Measurements from ENCODE around the gene ASTN1. TPM values are rescaled to one million over a fixed set of nuclear protein-coding genes. Genes with fewer than 3 reads are reported as not detected.

The ASTN1 gene
- total and polyA plus RNA-seq, 2 of the 4 experiments (the other 2 are of a cell fraction) = under 0.01 to 0.07 TPM

- Histone ChIP-seq H4K20me1 (ENCODE audit: insufficient read depth, low read length) (no peaks in the 10 kb centered on the region), H2BK15ac (ENCODE audit: low read depth, low read length) (no peak overlapping the region), H3K9ac (ENCODE audit: low read depth, low read length) (no peak overlapping the region), H3K56ac (ENCODE audit: extremely low read depth, insufficient read depth, low read length) (no peak overlapping the region), H2AK5ac (ENCODE audit: low read depth, low read length) (no peak overlapping the region), H3K18ac (ENCODE audit: low read depth, low read length) (no peak overlapping the region), H2BK120ac (ENCODE audit: low read depth, low read length) (no peak overlapping the region), H3K79me1 (ENCODE audit: low read depth in 1 of 2, low read length in 2 of 2) (no peaks in the 10 kb centered on the region), H3K9me3 (ENCODE audit: control insufficient read depth, insufficient read depth, low read length) (no peaks in the 10 kb centered on the region), H3K36me3 (ENCODE audit: control insufficient read depth, insufficient read depth, low read length) (no peaks in the 10 kb centered on the region), H2BK5ac (ENCODE audit: low read depth, low read length, poor library complexity, severe bottlenecking) (no peak overlapping the region), H4K5ac (ENCODE audit: low read depth, low read length) (no peak overlapping the region), H3K9me1 (ENCODE audit: insufficient read depth, low read length) (no peaks in the 10 kb centered on the region), H3K23ac (ENCODE audit: low read depth, low read length) (no peak overlapping the region), H3K14ac (replicated peaks; ENCODE audit: low read depth, low read length) (no peak overlapping the region), H3K4me3 (ENCODE audit: insufficient read depth, low read depth, low read length) (no peak overlapping the region), H3K4ac (ENCODE audit: low read depth, low read length) (no peak overlapping the region), H4K91ac (ENCODE audit: insufficient read depth, low read depth, low read length) (no peak overlapping the region), H2AFZ (replicated peaks; ENCODE audit: low read length, poor library complexity) (no peak overlapping the region), H3K27ac (ENCODE audit: insufficient read depth, low read length) (no peak overlapping the region), H3K27me3 (ENCODE audit: control insufficient read depth, insufficient read depth, low read length) (no peaks in the 10 kb centered on the region), H2BK20ac (ENCODE audit: low read depth, low read length) (no peak overlapping the region), H4K8ac (ENCODE audit: low read depth in 2 of 2, low read length in 2 of 2) (no peak overlapping the region), H3K4me1 (ENCODE audit: control insufficient read depth, insufficient read depth, low read length) (no peaks in the 10 kb centered on the region), H3K4me2 (ENCODE audit: low read depth, low read length) (no peak overlapping the region), H2AK9ac (replicated peaks; ENCODE audit: low read depth, low read length, poor library complexity) (no peak overlapping the region)
- WGBS, 2 experiments (ENCODE audit: extremely low coverage in 2 of 2, insufficient read length in 1 of 2) = no CpG with 5 or more reads among the region's 4 CpGs
- in situ Hi-C loops (cut with MboI; ENCODE audit: low sequenced_read_pairs) = loop anchor here (25.0 kb wide), 1 partner anchor 1696 kb away; no protein-coding TSS in a partner anchor
- dilution Hi-C loops (cut with HindIII; ENCODE audit: low sequenced_read_pairs, unreplicated experiment) = no loop called here
- BruUV-seq (replicated peaks) = no TSS peak
- no peak for DNase-seq
- ChIA-PET CTCF (no interaction called here), POLR2A (ENCODE audit: unreplicated experiment) (no interaction called here)
- intact Hi-C loops (cut with micrococcal nuclease) = no loop called here
- ATAC-seq (ENCODE audit: low read depth) = no peak
- no peak for TF ChIP-seq MXI1 (IDR thresholded peaks at IDR 0.05; ENCODE audit: borderline replicate concordance, low read depth, low read length)
- TF ChIP-seq MAFK (IDR thresholded peaks at IDR 0.05; ENCODE audit: low read depth, low read length) = no peak
- TF ChIP-seq RCOR1 (IDR thresholded peaks at IDR 0.05; ENCODE audit: insufficient replicate concordance, low read length) = no peak
Observed at GRCh38 chr1:176858433-176858916, 306.0 kb downstream of the ASTN1 start.

Measured in IMR-90 (cell line).